Central memory CD4-positive, alpha-beta T cell (primary cell): ENCODE data around the gene CLSTN2.

ENCODE experiments used
- DNase-seq: peaks from one replicate; pipeline ENCODE4 v3.0.0; 2022

CLSTN2 gene

GRCh38 chr3:140055092-140055791, 120.3 kb downstream of the CLSTN2 start:
- no peak for DNase-seq

GRCh38 chr3:140056047-140056446, 121.1 kb downstream of the CLSTN2 start:
- DNase-seq = no peak

- DNase-seq = no peak
Observed at GRCh38 chr3:140061211-140061610, 126.2 kb downstream of the CLSTN2 start.

GRCh38 chr3:140062461-140062860, 127.5 kb downstream of the CLSTN2 start:
- no peak for DNase-seq

GRCh38 chr3:140067487-140067886, 132.5 kb downstream of the CLSTN2 start:
- no peak for DNase-seq

GRCh38 chr3:140068494-140069017, 133.6 kb downstream of the CLSTN2 start:
- DNase-seq = no peak

GRCh38 chr3:140073278-140074045, 138.5 kb downstream of the CLSTN2 start:
- no peak for DNase-seq

GRCh38 chr3:140076552-140076951, 141.6 kb downstream of the CLSTN2 start:
- DNase-seq = no peak

- no peak for DNase-seq
Observed at GRCh38 chr3:140077406-140077805, 142.4 kb downstream of the CLSTN2 start.

- DNase-seq = no peak
Observed at GRCh38 chr3:140078343-140078742, 143.4 kb downstream of the CLSTN2 start.

GRCh38 chr3:140078940-140079339, 144.0 kb downstream of the CLSTN2 start:
- no peak for DNase-seq

- DNase-seq = no peak
Observed at GRCh38 chr3:140081887-140082286, 146.9 kb downstream of the CLSTN2 start.

- DNase-seq = no peak
Observed at GRCh38 chr3:140085001-140085400, 150.0 kb downstream of the CLSTN2 start.

GRCh38 chr3:140086642-140087041, 151.7 kb downstream of the CLSTN2 start:
- no peak for DNase-seq

GRCh38 chr3:140088058-140088457, 153.1 kb downstream of the CLSTN2 start:
- DNase-seq = no peak

GRCh38 chr3:140088513-140088912, 153.5 kb downstream of the CLSTN2 start:
- DNase-seq = no peak

GRCh38 chr3:140089403-140090072, 154.6 kb downstream of the CLSTN2 start:
- no peak for DNase-seq

- no peak for DNase-seq
Observed at GRCh38 chr3:140091143-140091542, 156.2 kb downstream of the CLSTN2 start.

- DNase-seq = no peak
Observed at GRCh38 chr3:140092848-140093536, 158.0 kb downstream of the CLSTN2 start.

GRCh38 chr3:140093742-140094141, 158.8 kb downstream of the CLSTN2 start:
- no peak for DNase-seq

GRCh38 chr3:140094487-140094886, 159.5 kb downstream of the CLSTN2 start:
- DNase-seq = no peak

- no peak for DNase-seq
Observed at GRCh38 chr3:140096037-140096436, 161.1 kb downstream of the CLSTN2 start.
